ENCODE measurements around the gene SYCP2.

DNA sequence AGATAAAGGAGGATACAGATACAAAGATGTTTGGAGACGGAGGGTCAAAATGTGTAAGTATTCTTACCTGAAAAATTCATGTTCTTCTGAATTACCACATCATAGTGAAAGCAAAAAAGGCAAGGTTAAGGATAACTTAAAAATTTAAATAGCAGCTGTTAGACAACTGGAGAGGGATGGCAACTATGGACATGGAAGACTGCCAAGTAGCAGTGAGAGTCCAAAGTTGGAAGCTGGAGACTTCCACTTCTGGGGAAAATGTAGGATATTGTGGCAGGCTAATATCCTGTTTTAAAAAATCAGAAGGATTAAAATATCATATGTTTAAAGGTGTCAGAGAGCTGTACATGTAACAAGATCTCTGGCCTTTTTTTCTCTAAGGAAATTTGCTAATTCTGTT lies 29.8 kb downstream of the SYCP2 start:
- TF ChIP-seq, protein P1, sequence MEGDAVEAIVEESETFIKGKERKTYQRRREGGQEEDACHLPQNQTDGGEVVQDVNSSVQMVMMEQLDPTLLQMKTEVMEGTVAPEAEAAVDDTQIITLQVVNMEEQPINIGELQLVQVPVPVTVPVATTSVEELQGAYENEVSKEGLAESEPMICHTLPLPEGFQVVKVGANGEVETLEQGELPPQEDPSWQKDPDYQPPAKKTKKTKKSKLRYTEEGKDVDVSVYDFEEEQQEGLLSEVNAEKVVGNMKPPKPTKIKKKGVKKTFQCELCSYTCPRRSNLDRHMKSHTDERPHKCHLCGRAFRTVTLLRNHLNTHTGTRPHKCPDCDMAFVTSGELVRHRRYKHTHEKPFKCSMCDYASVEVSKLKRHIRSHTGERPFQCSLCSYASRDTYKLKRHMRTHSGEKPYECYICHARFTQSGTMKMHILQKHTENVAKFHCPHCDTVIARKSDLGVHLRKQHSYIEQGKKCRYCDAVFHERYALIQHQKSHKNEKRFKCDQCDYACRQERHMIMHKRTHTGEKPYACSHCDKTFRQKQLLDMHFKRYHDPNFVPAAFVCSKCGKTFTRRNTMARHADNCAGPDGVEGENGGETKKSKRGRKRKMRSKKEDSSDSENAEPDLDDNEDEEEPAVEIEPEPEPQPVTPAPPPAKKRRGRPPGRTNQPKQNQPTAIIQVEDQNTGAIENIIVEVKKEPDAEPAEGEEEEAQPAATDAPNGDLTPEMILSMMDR (conservative IDR thresholded peaks at IDR 0.05), result no peak
- no peak for TF ChIP-seq ZFX (IDR thresholded peaks at IDR 0.05)

All from C4-2B (cell line).